Measurements from ENCODE around the gene GPRC5C.
A peak's percentile ranks its signal among the peaks of the same experiment; 100 is the strongest.

The GPRC5C gene

GRCh38 chr17:74453665-74454196 is 21.8 kb downstream of the GPRC5C start:
- peak; percentile 83 for DNase-seq

- DNase-seq, result no peak
Observed at GRCh38 chr17:74454197-74455024, 22.5 kb downstream of the GPRC5C start.

GRCh38 chr17:74455025-74455545 is 23.2 kb downstream of the GPRC5C start:
- no peak for DNase-seq

GRCh38 chr17:74455821-74456220 is 23.9 kb downstream of the GPRC5C start:
- no peak for DNase-seq

GRCh38 chr17:74457146-74457819 is 25.4 kb downstream of the GPRC5C start:
- peak; percentile 80 for DNase-seq

GRCh38 chr17:74457820-74458166 is 25.9 kb downstream of the GPRC5C start:
- DNase-seq, result no peak

- no peak for DNase-seq
Observed at GRCh38 chr17:74458835-74459234, 26.9 kb downstream of the GPRC5C start.

GRCh38 chr17:74459622-74460021 is 27.7 kb downstream of the GPRC5C start:
- DNase-seq, result no peak

GRCh38 chr17:74460241-74460640 is 28.4 kb downstream of the GPRC5C start:
- no peak for DNase-seq

GRCh38 chr17:74460996-74461395 is 29.1 kb downstream of the GPRC5C start:
- no peak for DNase-seq

GRCh38 chr17:74461611-74462010 is 29.7 kb downstream of the GPRC5C start:
- no peak for DNase-seq

- DNase-seq, result no peak
Observed at GRCh38 chr17:74464730-74465377, 33.0 kb downstream of the GPRC5C start.

- DNase-seq, result no peak
Observed at GRCh38 chr17:74465378-74466110, 33.7 kb downstream of the GPRC5C start.

- peak; percentile 46 for DNase-seq
Observed at GRCh38 chr17:74466111-74466827, 34.4 kb downstream of the GPRC5C start, which contains the start of gene CD300A. Gene CD300A (plus strand): TSS chr17:74466634. CDS start chr17:74466704, 70 bp downstream.

- DNase-seq, result peak; percentile 49
Observed at GRCh38 chr17:74466828-74467184, 34.9 kb downstream of the GPRC5C start.

GRCh38 chr17:74467221-74467951 is 35.5 kb downstream of the GPRC5C start:
- peak; percentile 23 for DNase-seq

GRCh38 chr17:74471341-74471740 is 39.5 kb downstream of the GPRC5C start:
- no peak for DNase-seq

GRCh38 chr17:74472890-74473289 is 41.0 kb downstream of the GPRC5C start:
- DNase-seq, result no peak

GRCh38 chr17:74473294-74473693 is 41.4 kb downstream of the GPRC5C start:
- no peak for DNase-seq

GRCh38 chr17:74474043-74474792 is 42.3 kb downstream of the GPRC5C start:
- DNase-seq, result peak; percentile 69

Data from CD4-positive, alpha-beta T cell treated with Interleukin-6 for 4 hours (primary cell).